NCI-H2171 treated with DMSO at 0.1 percent for 48 hours (cell line): ENCODE data around the gene CFAP77.
"Not testable (repeated sequence)": the region's sequence is repeated elsewhere in the genome, so short reads cannot be mapped to it uniquely, and the experiment has no call there.

Experiments used
- DNase-seq: peaks from one replicate; lab custom pipeline; 2025; lab: John Stamatoyannopoulos, UW

The CFAP77 gene

GRCh38 chr9:132409828-132410528, at the start of gene CFAP77:
CFAP77 (plus strand) TSS chr9:132410211; CDS start chr9:132410272, 61 bp downstream.
- DNase-seq = peak; percentile 47

- DNase-seq = no peak
Measured at GRCh38 chr9:132364068-132364467, 45.9 kb upstream of the CFAP77 start.

- DNase-seq = no peak
Measured at GRCh38 chr9:132365986-132366385, 44.0 kb upstream of the CFAP77 start.

GRCh38 chr9:132366481-132366880, 43.5 kb upstream of the CFAP77 start:
- no peak for DNase-seq

GRCh38 chr9:132367613-132368313, 42.2 kb upstream of the CFAP77 start:
- DNase-seq = no peak

- DNase-seq = no peak
Measured at GRCh38 chr9:132369421-132369820, 40.6 kb upstream of the CFAP77 start.

GRCh38 chr9:132370592-132370991, 39.4 kb upstream of the CFAP77 start:
- no peak for DNase-seq

- no peak for DNase-seq
Measured at GRCh38 chr9:132372177-132373095, 37.6 kb upstream of the CFAP77 start.

GRCh38 chr9:132377769-132378168, 32.2 kb upstream of the CFAP77 start:
- DNase-seq = not testable (repeated sequence)

GRCh38 chr9:132378416-132378815, 31.6 kb upstream of the CFAP77 start:
- DNase-seq = not testable (repeated sequence)

GRCh38 chr9:132381966-132382541, 28.0 kb upstream of the CFAP77 start:
- no peak for DNase-seq

GRCh38 chr9:132383462-132383883, 26.5 kb upstream of the CFAP77 start:
- no peak for DNase-seq

- no peak for DNase-seq
Measured at GRCh38 chr9:132384376-132384775, 25.6 kb upstream of the CFAP77 start.

- DNase-seq = no peak
Measured at GRCh38 chr9:132387133-132387532, 22.9 kb upstream of the CFAP77 start.

- DNase-seq = no peak
Measured at GRCh38 chr9:132390966-132391365, 19.0 kb upstream of the CFAP77 start.

- no peak for DNase-seq
Measured at GRCh38 chr9:132391449-132391848, 18.6 kb upstream of the CFAP77 start.

GRCh38 chr9:132395560-132395959, 14.5 kb upstream of the CFAP77 start:
- DNase-seq = no peak

GRCh38 chr9:132401824-132402223, 8.2 kb upstream of the CFAP77 start:
- DNase-seq = no peak

- DNase-seq = no peak
Measured at GRCh38 chr9:132404228-132404881, 5.7 kb upstream of the CFAP77 start.

GRCh38 chr9:132406554-132407122, 3.4 kb upstream of the CFAP77 start, which contains the start of gene TTF1:
TTF1 (minus strand) TSS chr9:132406840; CDS start chr9:132402821, 4,019 bp downstream.
- DNase-seq = peak; percentile 95

GRCh38 chr9:132407196-132407595, 2.8 kb upstream of the CFAP77 start:
- DNase-seq = no peak
